Measurements from ENCODE around the gene MACROD2.

- TF ChIP-seq CTCF (IDR thresholded peaks at IDR 0.05; ENCODE audit: poor library complexity, severe bottlenecking) (no peak), TAF1 (IDR thresholded peaks at IDR 0.05; ENCODE audit: low read depth) (no peak), EP300 (conservative IDR thresholded peaks at IDR 0.05; ENCODE audit: poor library complexity, severe bottlenecking) (no peak), EZH2 (IDR thresholded peaks at IDR 0.05; ENCODE audit: borderline replicate concordance, insufficient read depth, low read length, poor library complexity, severe bottlenecking) (no peak), MXI1 (conservative IDR thresholded peaks at IDR 0.05; ENCODE audit: poor library complexity, severe bottlenecking) (no peak)
Measured at GRCh38 chr20:15122613-15123012, 1127.3 kb downstream of the MACROD2 start.
